NCI-H2196 treated with DMSO at 0.1 percent for 48 hours (cell line): ENCODE data around the gene SPATA31E1.

ENCODE experiments used
- DNase-seq: peaks from one replicate; lab custom pipeline; 2025; ENCODE audit not compliant: unreplicated experiment; lab: John Stamatoyannopoulos, UW

The SPATA31E1 gene

DNA sequence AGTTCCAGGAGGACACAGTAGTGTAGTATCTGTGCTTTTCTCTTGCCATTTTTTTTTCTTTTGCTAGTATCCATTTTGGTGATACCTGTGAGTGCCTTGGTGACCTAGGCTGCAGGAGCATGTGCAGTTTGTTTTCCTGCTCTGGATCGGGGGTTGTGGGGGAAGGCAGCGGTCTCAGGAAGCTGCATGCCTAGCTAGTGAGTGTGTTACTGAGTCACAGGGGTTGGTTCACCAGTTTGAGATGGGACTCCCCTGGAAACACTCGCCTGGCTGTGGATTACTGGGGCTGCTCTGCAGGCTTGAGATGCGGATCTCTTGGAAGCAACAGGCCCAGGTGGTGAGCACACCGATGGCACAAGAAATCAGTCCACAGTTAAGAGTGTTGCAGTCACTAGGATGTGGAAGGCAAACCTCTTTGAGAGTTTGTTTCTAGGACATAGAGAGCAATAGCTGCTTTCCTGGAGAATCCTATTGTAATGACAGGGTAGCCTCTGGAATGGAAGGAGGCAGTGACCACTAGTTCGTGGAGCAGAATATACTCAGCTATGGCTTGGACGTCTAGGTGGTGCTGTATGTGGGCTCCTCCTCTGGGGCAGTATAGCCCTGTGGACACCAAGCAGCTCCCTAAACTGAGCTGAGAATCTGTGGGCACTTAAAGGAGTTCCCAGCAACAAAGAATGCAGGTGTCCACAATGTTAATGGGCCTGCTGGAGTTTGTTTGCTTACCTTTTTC, 20.0 kb upstream of the SPATA31E1 start:
- no peak for DNase-seq

DNA sequence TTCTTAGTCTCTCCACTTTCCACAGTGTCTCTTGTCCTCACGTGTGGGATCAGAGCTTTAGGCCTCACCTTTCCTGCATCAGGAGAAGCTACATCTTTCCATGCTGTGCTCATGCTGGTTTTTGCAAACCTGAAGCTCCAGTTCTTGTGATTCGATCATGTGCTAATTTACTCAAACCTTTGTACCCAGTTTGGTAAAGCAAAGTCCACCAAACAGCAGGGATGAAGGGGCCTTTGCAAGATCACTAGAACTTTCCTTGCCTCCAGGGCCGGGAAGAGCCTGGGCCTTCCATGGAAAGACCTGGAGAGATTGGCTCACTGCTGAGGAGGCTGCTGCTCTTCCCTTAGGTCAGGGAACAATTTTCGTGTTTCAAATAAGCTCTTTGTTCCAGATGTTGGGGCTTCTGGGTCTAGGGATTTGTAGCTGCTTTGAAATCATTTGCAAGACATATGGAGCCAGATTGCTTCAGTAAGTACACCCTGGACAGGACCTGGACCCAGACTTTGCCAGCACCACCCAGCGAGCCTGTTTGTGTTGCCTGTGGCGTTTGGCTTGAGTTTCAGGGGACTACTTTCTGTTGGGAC, 18.7 kb upstream of the SPATA31E1 start:
- no peak for DNase-seq

DNA sequence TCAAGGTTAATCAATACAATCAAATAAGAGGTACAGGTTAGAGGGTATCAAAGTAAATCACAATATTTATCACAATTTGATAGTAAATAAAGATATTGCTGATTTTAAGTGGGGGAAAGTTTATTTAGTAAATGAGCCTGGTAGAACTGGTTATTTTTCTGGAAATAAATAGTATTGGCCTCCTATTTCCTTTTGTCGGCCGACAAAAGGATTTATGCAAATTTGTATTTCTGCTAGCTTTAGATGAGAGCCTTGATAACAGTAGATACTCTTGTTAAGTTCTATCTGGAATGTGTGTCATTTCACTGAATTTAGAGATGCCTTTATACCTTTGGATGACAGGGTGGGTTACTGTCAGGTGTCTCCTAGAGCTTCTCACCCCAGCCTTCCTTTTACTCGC, 17.8 kb upstream of the SPATA31E1 start:
- no peak for DNase-seq

DNA sequence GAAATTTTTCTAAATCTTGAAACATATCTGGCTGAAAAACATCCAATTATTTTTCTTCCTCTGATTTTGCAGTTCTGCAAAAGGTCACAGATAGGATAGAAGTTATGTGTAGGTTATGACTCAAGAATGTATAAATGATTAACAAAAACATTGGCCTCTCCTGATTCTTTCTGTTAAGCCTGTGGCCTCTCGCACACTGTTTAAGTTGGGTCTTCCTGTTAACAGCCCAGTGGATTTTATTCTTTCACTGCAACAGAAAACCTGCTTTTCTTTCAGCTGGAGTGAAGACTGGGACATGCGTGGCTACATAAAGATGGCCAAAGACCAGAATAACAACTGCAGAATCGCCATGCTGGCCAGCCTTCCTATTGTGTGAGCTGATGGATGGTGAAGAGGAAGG, 17.1 kb upstream of the SPATA31E1 start:
- DNase-seq: no peak

DNA sequence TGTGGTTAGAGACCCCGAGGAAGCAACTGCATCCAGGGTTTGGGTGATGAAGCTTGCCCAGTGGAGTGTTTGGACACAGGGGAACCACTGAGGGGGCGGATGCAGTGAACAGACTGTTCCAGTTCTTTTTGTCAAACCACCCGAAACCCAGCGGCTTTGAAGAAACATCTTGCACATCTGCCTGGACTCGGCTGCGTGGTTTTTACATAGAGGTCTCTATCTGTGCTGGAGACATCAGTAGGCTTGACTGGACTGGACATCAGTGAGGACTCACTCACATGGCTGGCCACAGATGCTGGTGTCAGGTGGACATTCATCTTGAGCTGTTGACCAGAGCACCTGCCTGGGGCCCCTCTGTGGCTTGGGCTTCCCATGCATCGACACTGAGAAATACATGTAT, 15.3 kb upstream of the SPATA31E1 start:
- DNase-seq: no peak

DNA sequence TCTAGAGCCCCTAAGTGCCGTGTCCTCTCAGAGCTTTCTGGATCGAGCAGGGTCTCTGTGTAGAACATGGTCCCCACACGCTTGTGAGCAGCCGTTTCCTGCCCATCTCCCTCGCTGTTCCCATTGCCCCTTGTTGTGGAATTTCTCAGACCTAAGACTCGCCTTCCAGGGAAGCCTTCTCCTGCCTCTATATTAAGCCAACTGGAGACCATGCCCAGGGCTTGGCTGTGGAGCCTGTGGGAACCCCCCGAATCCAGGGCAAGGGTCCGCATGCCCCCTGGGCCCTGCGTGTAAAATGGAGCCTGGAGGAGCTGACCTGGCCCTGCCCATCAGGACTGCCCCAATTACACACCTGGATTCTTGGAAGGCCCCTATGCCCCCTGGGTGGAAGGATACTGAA, 14.5 kb upstream of the SPATA31E1 start:
- no peak for DNase-seq

DNA sequence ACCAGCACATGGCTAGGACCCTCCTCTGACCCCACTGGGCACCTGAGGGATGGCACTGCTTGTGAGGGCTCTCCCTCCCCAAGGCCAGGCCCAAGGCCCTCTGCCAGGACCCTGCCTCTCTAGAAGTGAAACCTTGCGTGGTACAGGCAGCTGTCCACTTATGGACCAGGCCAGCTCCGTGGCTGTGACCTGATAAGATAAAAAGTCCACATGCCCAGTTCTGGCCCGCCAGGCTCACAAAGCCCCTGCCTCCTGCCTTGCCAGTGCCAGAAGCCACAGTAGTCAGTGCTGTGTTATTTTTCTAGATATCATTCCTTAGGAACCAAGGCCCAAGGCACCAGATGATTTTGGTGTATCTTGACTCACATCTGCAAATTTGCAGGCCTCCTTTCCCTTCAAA, 14.0 kb upstream of the SPATA31E1 start:
- DNase-seq: no peak

DNA sequence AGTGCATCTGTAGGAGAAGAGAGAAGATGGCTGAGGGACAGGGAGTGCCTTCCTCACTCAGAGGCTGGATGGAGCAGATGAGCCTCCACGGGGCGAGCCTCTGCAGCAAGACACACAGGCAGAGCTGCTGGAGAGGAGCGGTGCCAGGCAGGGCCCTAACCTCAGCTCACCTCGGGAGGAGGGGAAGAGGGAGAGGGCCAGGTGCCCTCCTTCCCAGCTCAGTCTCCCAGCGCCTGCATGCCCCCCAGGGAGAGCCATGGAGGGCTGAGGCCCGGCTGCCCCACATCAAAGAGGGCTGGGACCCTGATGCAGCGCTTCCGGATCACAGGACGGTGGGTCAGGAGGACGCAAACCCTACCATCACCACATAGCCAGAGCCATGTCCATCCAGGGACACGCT, 13.6 kb upstream of the SPATA31E1 start:
- no peak for DNase-seq

DNA sequence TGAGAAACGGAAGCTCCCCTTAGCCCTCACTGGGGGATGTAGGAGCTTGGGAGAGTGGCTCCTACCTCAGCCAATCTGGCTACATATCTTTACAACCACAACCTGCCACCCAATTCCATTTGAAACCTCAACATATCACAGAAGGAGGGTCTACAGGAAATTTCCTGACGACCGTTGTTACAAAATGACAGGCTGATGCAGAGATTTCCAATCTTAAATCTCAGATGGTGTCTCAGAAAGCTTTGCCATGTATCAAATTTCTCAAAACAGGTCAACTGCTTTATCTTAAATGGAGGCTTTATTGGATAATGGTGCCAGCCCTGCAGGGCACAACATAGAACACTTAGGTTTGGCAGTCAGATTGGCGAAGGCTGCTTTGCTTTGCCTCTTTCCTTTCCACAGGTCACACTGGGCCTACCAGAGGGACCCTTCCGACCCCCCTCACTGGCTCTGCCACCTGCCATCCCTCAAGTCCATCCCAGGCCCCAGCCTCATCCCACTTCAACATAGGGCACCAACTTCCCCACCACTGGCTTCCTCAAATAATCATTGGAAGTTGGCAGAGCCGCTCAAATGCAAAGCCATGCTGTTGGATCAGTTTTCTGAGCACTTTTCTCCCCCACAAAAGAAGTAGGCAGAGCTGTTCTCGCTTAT, 11.1 kb upstream of the SPATA31E1 start:
- DNase-seq: no peak

DNA sequence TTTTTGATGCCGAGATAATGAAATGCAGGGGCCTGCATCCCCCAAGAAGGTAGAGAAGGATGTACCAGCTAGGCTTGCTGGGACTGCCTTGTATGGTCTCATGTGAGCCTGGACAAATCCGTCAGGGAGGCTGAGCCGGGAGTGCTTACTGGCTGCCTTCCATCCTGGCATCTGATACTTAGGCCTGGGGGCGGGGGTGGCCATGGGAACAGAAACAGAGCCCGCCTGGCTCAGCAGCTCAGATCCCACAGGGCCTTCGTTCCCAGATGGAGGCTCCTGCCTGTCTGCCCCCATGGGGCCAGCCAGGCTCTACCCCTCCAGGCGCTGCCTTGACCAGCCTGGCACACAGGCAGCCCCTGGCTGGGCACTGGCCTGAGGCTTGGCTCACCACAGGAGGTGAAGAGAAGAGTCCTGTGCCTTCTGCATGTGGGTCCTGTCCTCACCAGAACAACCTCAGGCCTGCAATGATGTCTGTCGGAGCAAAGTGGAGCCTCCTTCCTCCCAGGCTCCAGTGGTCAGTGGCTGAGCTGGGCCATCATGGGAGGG, 10.5 kb upstream of the SPATA31E1 start:
- DNase-seq: no peak

DNA sequence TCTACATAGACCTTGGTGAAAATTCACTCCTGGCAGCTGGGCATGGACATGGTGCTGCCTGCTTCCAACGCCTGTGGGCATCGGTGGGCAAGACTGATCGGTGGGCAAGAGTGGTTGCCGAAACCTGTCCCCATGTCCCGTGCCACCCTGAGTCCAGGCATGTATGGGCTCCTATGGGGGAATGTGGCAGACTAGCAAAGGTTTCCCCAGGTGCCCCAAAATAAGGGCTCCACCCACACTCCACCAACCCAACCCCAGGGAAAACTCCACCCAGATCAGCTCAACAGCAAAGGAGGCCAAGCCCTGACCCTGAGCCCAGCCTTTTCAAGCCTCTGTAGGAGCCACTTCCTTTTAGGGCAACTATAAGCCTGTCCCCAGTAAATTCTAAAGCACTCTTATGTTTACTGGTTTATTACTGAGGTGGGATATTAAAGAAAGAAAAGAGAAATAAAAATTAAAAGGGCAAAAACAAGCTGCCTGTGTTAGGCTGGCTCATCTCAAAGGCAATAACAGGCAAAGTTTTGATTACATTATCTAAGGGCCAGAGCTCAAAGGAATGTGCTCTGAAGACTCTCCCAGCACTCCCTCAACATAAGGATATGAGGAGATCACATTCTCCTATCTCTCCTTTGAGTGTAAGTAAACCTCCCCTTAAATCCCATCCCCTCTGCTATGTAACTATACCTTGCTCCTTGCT, 8.9 kb upstream of the SPATA31E1 start:
- no peak for DNase-seq

DNA sequence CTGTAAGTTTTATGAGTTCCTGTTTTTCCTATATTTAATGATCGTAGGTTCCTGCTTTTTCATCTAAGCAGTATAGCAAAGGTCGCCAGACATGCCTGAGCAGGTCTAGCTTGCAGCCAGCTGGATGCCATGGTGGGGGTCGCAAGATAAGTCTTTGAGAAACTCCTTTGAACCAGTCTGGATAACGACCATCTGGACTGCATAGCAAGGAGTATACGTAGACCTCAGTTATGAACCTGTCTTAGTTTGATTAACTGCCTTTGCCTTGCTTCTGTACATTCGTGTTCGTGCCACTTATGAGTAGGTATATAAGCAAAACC, 8.4 kb upstream of the SPATA31E1 start:
- DNase-seq: no peak

DNA sequence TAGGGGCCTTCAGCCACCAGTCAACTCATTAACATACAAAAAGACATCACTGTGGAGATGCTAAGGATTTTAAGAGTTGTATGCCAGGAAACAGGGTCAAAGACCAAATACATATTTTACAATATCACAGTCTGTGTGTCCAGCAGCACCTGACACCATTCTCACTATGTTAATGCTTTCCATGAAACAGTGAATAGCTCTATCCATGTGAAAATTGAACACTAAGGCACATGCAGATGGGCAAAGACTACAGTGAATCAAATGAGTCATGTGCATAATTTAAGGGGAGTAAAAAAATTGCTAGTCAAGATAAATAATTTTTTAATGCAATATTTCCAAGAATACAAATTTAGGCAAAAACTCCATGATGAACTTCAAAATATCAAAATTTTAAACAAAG, 7.6 kb upstream of the SPATA31E1 start:
- no peak for DNase-seq

DNA sequence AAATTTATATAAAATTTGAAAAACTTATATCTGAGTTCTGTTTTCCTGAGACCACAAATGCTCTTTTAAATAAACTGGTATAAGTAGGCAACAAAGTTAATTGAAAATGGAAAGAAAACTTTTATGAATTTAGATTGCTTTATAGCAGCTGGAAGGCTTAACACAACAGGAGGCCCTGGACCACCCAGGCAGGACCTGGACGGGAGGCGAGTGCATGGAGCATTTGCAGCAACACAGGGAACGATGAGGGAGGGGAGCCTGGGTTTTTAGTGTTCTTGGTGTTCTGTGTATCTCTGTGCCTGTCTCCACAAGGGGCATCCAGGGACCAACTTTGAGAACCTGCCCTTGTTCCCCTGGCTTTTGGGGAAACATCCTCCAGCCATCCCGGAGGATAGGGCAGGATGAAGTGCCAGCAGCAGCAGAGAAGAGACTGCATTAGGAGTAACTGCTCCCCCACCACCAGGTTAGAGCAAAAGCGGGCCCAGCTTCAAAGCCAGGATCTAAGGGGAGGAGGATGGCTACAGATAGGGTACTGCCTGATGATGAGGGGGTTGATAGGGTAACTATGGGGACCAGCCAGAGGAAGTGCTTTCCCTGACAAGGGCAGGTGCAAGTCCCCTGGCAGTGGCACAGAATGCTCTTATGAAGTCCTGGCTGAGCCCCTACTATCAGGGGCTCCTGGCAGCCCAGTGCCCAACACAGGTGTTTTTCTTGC, 6.7 kb upstream of the SPATA31E1 start:
- DNase-seq: no peak

DNA sequence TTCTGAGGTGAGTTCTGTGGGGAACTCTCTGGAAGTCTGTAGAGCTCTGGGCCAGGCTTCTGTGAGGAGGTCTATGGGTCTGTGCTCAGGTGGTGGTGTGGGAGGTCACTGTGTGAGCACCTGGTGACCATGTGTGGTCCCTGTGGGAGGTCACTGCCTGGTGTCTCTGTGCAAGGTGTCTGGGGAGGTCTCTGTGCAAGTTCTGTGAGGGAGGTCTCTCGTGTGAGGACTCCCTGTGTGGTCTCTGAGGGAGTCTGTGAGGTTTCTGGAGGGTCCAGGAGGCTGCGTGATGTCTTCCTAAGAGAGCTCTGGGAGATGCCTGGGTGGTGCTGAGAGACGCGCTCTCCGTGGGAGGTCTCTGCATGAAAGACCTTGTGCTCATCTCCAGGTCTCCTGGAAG, 6.0 kb upstream of the SPATA31E1 start:
- DNase-seq: no peak

DNA sequence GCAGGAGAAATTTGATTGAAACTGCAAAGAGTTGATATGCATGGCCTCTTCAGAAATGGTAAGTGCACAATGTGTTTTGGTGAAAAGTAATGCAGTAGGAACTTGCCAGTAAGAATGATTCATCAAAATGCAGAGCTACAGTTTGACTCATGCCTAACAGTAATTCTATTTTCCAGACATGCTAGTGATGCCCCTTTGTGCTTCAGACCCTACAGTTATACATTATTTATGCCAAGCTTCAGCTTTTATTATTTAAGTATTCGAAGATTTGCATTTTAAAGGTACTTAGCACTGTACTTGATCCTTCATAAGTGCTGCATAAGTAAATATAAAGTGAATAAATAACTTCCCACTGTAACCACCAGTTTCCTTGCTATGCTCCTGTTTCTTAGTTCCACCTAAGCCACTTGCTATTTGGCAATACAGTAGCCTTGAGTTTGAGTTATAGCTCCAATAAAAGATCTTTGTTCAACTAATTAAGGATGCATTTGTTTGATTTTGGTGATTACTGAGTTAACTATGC, 3.6 kb upstream of the SPATA31E1 start:
- DNase-seq: no peak

DNA sequence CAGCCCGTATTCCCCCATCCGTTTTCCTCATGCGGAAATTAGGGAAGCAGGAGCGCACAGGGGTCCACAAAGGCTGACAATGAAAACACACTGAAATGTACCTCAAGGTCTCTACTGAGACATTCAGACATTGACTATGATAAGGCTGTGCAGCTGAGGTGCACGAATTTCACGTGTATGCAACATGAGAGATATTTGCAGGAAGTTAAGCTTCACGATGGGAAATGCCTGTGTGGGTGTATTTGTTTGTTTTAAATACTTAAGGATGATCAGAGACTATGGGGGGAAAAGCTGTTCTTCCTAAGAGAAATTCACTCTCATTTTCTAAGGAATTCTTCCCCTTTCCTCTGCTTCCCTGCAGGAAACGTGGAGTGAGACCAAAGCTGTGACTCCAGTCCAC, 2.6 kb upstream of the SPATA31E1 start:
- no peak for DNase-seq

DNA sequence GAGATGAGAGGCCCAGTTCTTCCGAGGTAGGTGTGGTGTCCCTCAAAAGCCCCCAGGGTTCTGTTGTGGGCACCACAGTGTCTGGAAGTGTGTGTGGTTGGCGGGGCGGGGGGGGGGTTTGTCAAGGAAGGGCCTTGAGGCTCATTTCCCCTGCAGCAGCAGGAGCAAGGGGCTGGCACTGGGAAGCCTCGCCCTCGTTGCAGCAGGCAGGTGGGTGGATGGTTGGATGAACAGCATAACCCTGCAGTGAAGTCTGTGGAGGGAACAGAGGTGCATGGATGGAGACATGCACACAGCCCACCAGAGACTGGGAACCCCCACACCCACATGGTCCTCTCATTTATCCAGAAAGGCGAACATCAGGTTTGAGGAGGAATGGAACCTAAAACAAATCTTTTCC, 2.0 kb upstream of the SPATA31E1 start:
- no peak for DNase-seq

DNA sequence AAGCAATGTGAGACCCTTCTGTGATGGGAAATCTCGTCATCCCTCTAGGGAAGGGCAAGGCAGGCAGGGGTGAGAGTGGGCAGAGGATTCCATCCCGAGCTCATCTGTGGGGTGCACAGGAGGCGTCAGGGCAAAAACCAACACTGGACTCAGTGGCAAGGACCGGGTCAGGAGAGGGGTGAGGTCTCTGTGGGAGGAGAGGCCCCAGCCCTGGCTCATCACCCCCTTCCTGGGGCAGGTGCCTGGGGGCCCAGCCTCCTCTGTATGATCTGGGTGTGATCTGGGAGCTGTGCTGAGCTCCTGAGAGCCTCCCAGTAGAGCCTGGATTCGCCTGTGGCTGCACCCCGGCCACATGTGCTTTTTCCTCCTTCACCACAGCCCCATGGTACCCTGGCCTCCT, 597 bp downstream of the SPATA31E1 start:
- no peak for DNase-seq

DNA sequence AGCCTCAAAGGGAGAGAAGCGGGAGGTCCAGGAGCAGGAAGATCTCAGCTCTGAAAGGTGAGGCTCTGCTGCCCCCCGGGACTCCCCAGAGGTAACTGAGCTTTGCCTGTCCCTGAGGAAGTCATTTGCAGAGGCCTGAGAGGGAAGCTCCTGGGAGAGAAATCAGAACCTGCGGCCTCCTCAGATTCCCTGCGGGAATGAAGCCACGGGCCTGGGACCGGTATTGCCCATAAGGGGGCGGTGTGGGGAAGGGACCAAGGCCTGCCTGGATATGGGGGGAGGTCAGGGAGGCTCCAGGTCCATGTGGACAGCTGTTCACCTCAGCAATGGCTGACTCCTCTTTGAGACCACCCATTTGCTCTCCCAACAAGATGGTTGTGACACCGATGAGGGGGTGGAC, 1.3 kb downstream of the SPATA31E1 start:
- no peak for DNase-seq
